H9 (cell line): ENCODE measurements around the gene CALML5. TPM values are rescaled to one million over a fixed set of nuclear protein-coding genes. Genes with fewer than 3 reads are reported as not detected.

Experiments used
- DNase-seq: peaks from one replicate; pipeline ENCODE4 v3.0.0-alpha.2; 2017
- H2AFZ ChIP-seq: one replicate; pipeline ENCODE4 v1.6.1; 2013; ENCODE audit warnings: mild to moderate bottlenecking, low read length, control low read depth, moderate library complexity
- H2AK5ac ChIP-seq: 2 replicates; pipeline ENCODE4 v1.6.1; 2013; ENCODE audit warnings: low read length, control low read depth, mixed read lengths; ENCODE audit not compliant: insufficient read length
- H2BK120ac ChIP-seq: one replicate; pipeline ENCODE4 v1.6.1; 2013; ENCODE audit warnings: low read depth, mild to moderate bottlenecking, low read length, control low read depth, inconsistent platforms; ENCODE audit not compliant: poor library complexity, severe bottlenecking
- H2BK12ac ChIP-seq: 2 replicates; pipeline ENCODE4 v1.6.1; 2013; ENCODE audit warnings: low read length, control low read depth, mixed read lengths, low read depth; ENCODE audit not compliant: insufficient read length
- H2BK15ac ChIP-seq: 2 replicates; pipeline ENCODE4 v1.6.1; 2013; ENCODE audit warnings: low read depth, low read length, control low read depth
- H2BK20ac ChIP-seq: one replicate; pipeline ENCODE4 v1.6.1; 2013; ENCODE audit warnings: low read depth, mild to moderate bottlenecking, low read length, control low read depth, inconsistent platforms; ENCODE audit not compliant: poor library complexity, severe bottlenecking
- H2BK5ac ChIP-seq: 2 replicates; pipeline ENCODE4 v1.6.1; 2013; ENCODE audit warnings: low read length, control low read depth, mixed read lengths; ENCODE audit not compliant: insufficient read length
- H3K14ac ChIP-seq: 2 replicates; pipeline ENCODE4 v1.6.1; 2013; ENCODE audit warnings: low read length, control low read depth; ENCODE audit not compliant: insufficient read depth
- H3K18ac ChIP-seq: 2 replicates; pipeline ENCODE4 v1.6.1; 2013; ENCODE audit warnings: low read depth, mild to moderate bottlenecking, mixed read lengths, low read length, control low read depth; ENCODE audit not compliant: insufficient read length
- H3K23ac ChIP-seq: 2 replicates; pipeline ENCODE4 v1.6.1; 2013; ENCODE audit warnings: low read length, control low read depth, mixed read lengths, low read depth; ENCODE audit not compliant: insufficient read length
- H3K23me2 ChIP-seq: 2 replicates; pipeline ENCODE4 v1.6.1; 2013; ENCODE audit warnings: low read depth, mild to moderate bottlenecking, mixed read lengths, low read length, control low read depth; ENCODE audit not compliant: insufficient read length, poor library complexity, severe bottlenecking
- H3K27ac ChIP-seq: 2 replicates; pipeline ENCODE4 v1.5.1; 2013; ENCODE audit warnings: low read length, control low read depth, mixed read lengths, low read depth; ENCODE audit not compliant: insufficient read length
- H3K27me3 ChIP-seq: 2 replicates; pipeline ENCODE4 v1.6.1; 2013; ENCODE audit warnings: low read length, control low read depth, inconsistent platforms; ENCODE audit not compliant: insufficient read depth
- H3K4ac ChIP-seq: 2 replicates; pipeline ENCODE4 v1.6.1; 2013; ENCODE audit warnings: low read depth, mild to moderate bottlenecking, control low read depth, inconsistent platforms, low read length, moderate library complexity
- H3K4me1 ChIP-seq: 2 replicates; pipeline ENCODE4 v1.6.1; 2013; ENCODE audit warnings: low read length, control low read depth, inconsistent platforms; ENCODE audit not compliant: insufficient read depth
- H3K4me2 ChIP-seq: 2 replicates; pipeline ENCODE4 v1.6.1; 2013; ENCODE audit warnings: low read length, control low read depth, mixed read lengths; ENCODE audit not compliant: insufficient read length, insufficient read depth
- H3K56ac ChIP-seq: 2 replicates; pipeline ENCODE4 v1.6.1; 2013; ENCODE audit warnings: low read depth, mild to moderate bottlenecking, mixed read lengths, low read length, control low read depth; ENCODE audit not compliant: insufficient read length
- H3K79me1 ChIP-seq: 2 replicates; pipeline ENCODE4 v1.6.1; 2013; ENCODE audit warnings: low read depth, mild to moderate bottlenecking, moderate library complexity, low read length, control low read depth, inconsistent platforms; ENCODE audit not compliant: insufficient read depth, poor library complexity, severe bottlenecking
- H3K79me2 ChIP-seq: 2 replicates; pipeline ENCODE4 v1.6.1; 2013; ENCODE audit warnings: low read length, control low read depth, inconsistent platforms; ENCODE audit not compliant: insufficient read depth
- H3K9ac ChIP-seq: 2 replicates; pipeline ENCODE4 v1.6.1; 2013; ENCODE audit warnings: low read length, control low read depth, mixed read lengths; ENCODE audit not compliant: insufficient read length; ENCODE audit errors: extremely low read depth
- H3K9me3 ChIP-seq: one replicate; pipeline ENCODE4 v1.6.1; 2013; ENCODE audit warnings: low read depth, low read length, inconsistent platforms; ENCODE audit not compliant: control insufficient read depth
- H3T11ph ChIP-seq: one replicate; pipeline ENCODE4 v1.6.1; 2013; ENCODE audit warnings: mild to moderate bottlenecking, low read length, control low read depth, inconsistent platforms
- H4K20me1 ChIP-seq: one replicate; pipeline ENCODE4 v1.6.1; 2013; ENCODE audit not compliant: control insufficient read depth, insufficient read length, insufficient read depth
- H4K5ac ChIP-seq: 2 replicates; pipeline ENCODE4 v1.6.1; 2013; ENCODE audit warnings: low read depth, mild to moderate bottlenecking, mixed read lengths, low read length, control low read depth; ENCODE audit not compliant: insufficient read length
- H4K8ac ChIP-seq: replicated peaks from 2 replicates; pipeline ENCODE4 v1.6.1; 2013; ENCODE audit warnings: low read length, control low read depth, mixed read lengths, low read depth; ENCODE audit not compliant: insufficient read length
- H4K91ac ChIP-seq: 2 replicates; pipeline ENCODE4 v1.6.1; 2013; ENCODE audit warnings: low read depth, mild to moderate bottlenecking, moderate library complexity, mixed read lengths, low read length, control low read depth; ENCODE audit not compliant: insufficient read length
- H3K27ac Mint-ChIP-seq, 3 experiments: 2 replicates in 2 of 3; 3 replicates in 1 of 3; pipeline ENCODE4 v1.8.0; 2020 to 2021; ENCODE audit warnings: mixed read lengths in 3 of 3, mild to moderate bottlenecking in 1 of 3, moderate library complexity in 1 of 3
- H3K27me3 Mint-ChIP-seq: 2 replicates; pipeline ENCODE4 v1.8.0; 2021; ENCODE audit warnings: low read depth, mild to moderate bottlenecking, moderate library complexity, mixed read lengths
- H3K36me3 Mint-ChIP-seq, 3 experiments: 2 replicates in 2 of 3; 3 replicates in 1 of 3; pipeline ENCODE4 v1.8.0; 2020 to 2021; ENCODE audit warnings: low read depth in 3 of 3, mixed read lengths in 3 of 3; ENCODE audit not compliant: insufficient read depth in 1 of 3
- H3K4me1 Mint-ChIP-seq, 2 experiments: 2 replicates each; pipeline ENCODE4 v1.8.0; 2020; ENCODE audit warnings: mixed read lengths in 2 of 2
- H3K4me3 Mint-ChIP-seq, 2 experiments: 2 replicates in 1 of 2; 3 replicates in 1 of 2; pipeline ENCODE4 v1.8.0; 2020 to 2021; ENCODE audit warnings: mild to moderate bottlenecking in 2 of 2, mixed read lengths in 2 of 2, moderate library complexity in 1 of 2
- H3K9me3 Mint-ChIP-seq, 2 experiments: 2 replicates in 1 of 2; 3 replicates in 1 of 2; pipeline ENCODE4 v1.8.0; 2020; ENCODE audit warnings: mild to moderate bottlenecking in 2 of 2, mixed read lengths in 2 of 2, moderate library complexity in 1 of 2
- WGBS: extraction: QIAGEN DNeasy Blood & Tissue Kit; methylation state at CpG from one replicate; pipeline ENCODE4 v1.1.7; 2013; ENCODE audit warnings: missing lambda C conversion rate, low lambda C conversion rate, mixed read lengths; ENCODE audit not compliant: insufficient read length; ENCODE audit errors: extremely low coverage; 5-methylcytosine and 5-hydroxymethylcytosine counted together
- total RNA-seq: library from RNA; stranded (reverse); gene quantifications from 2 replicates; pipeline ENCODE4 v1.2.1, GENCODE V29; 2021
- TF ChIP-seq, protein P1 (sequence below): fragments of 200-600 bp; sonication (generic); conservative IDR thresholded peaks from 3 replicates; pipeline ENCODE4 v1.8.0; 2021; ENCODE audit warnings: antibody characterized with exemption, mild to moderate bottlenecking

The CALML5 gene
- total RNA-seq, 1 experiment from 2014 or later = not detected

- H2BK5ac ChIP-seq = no peak overlapping the region
- H4K91ac ChIP-seq = no peak overlapping the region
These were observed 41.6 kb downstream of the CALML5 start for GRCh38 chr10:5457741-5458140.

More at GRCh38 chr10:5457741-5458140, 41.6 kb downstream of the CALML5 start:
- Histone ChIP-seq H3K23ac (no peak overlapping the region), H3K4me1 (no peaks in the 10 kb centered on the region; the same call in 1 of the 2 replicates), H4K5ac (no peak overlapping the region), H2BK20ac (no peak overlapping the region), H3T11ph (no peak overlapping the region), H3K14ac (no peak overlapping the region), H4K8ac (no peak overlapping the region), H3K4ac (no peak overlapping the region), H3K79me2 (no peaks in the 10 kb centered on the region), H3K18ac (no peak overlapping the region), H2AFZ (no peak overlapping the region), H3K4me2 (no peak overlapping the region), H4K20me1 (no peaks in the 10 kb centered on the region), H2BK15ac (no peak overlapping the region), H3K27me3 (no peaks in the 10 kb centered on the region), H2BK12ac (no peak overlapping the region), H3K9ac (no peak overlapping the region), H2BK120ac (no peak overlapping the region), H3K56ac (no peak overlapping the region), H2AK5ac (no peak overlapping the region), H3K79me1 (no peaks in the 10 kb centered on the region), H3K27ac (no peak overlapping the region), H3K9me3 (no peaks in the 10 kb centered on the region), H3K23me2 (no peaks in the 10 kb centered on the region)
- no CpG with 5 or more reads among the region's 3 CpGs for WGBS
- no peak overlapping the region for H3K27ac Mint-ChIP-seq
- peaks cover 0 to 14% of the 10 kb centered on the region in 2 experiments; a peak in 2 of 5 replicates for H3K9me3 Mint-ChIP-seq
- peaks cover 0 to 11% of the 10 kb centered on the region in 2 experiments; a peak in 3 of 4 replicates for H3K4me1 Mint-ChIP-seq
- H3K4me3 Mint-ChIP-seq = no peak overlapping the region
- H3K27me3 Mint-ChIP-seq = no peaks in the 10 kb centered on the region
- TF ChIP-seq, protein P1, sequence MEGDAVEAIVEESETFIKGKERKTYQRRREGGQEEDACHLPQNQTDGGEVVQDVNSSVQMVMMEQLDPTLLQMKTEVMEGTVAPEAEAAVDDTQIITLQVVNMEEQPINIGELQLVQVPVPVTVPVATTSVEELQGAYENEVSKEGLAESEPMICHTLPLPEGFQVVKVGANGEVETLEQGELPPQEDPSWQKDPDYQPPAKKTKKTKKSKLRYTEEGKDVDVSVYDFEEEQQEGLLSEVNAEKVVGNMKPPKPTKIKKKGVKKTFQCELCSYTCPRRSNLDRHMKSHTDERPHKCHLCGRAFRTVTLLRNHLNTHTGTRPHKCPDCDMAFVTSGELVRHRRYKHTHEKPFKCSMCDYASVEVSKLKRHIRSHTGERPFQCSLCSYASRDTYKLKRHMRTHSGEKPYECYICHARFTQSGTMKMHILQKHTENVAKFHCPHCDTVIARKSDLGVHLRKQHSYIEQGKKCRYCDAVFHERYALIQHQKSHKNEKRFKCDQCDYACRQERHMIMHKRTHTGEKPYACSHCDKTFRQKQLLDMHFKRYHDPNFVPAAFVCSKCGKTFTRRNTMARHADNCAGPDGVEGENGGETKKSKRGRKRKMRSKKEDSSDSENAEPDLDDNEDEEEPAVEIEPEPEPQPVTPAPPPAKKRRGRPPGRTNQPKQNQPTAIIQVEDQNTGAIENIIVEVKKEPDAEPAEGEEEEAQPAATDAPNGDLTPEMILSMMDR = no peak
- H3K36me3 Mint-ChIP-seq = peaks cover 57 to 92% (median 83%) of the 10 kb centered on the region in 3 experiments; a peak in 6 of 7 replicates
- DNase-seq = no peak
